K562 (cell line): ENCODE results near the gene SH3BP4. TPM values are rescaled to one million over a fixed set of nuclear protein-coding genes. Genes with fewer than 3 reads are reported as not detected.

ENCODE experiments used
- ATAC-seq: fragments of 200-7000 bp; cut with Tn5 transposase; 3 replicates; pipeline ENCODE4 v1.9.1; 2020; ENCODE audit warnings: moderate library complexity
- BruUV-seq: library from RNA; stranded (reverse); fragments of 400-500 nt; replicated peaks from 2 replicates; lab custom pipeline; 2021; lab: Mats Ljungman, UMichigan
- CTCF ChIA-PET: fragments of 300-600 bp; formaldehyde crosslinking; extraction: SDS; loops from one replicate; lab custom pipeline; 2021; ENCODE audit warnings: low intra/inter-chr PET ratio; lab: Yijun Ruan, JAX
- POLR2A ChIA-PET: fragments of 300-600, 350-650 bp; sonication (Branson Sonifier 250); formaldehyde crosslinking; extraction: SDS; loops from one replicate; lab custom pipeline; 2021; ENCODE audit warnings: antibody characterized with exemption, inconsistent platforms; lab: Yijun Ruan, JAX
- DNase-seq, 4 experiments: peaks; one replicate each; pipeline versions ENCODE4 v3.0.0 to v3.0.0-alpha.2; 2011 to 2018; ENCODE audit warnings: low spot score in 3 of 4, mixed read lengths in 3 of 4; ENCODE audit errors: extremely low read depth in 1 of 4
- FAIRE-seq: peaks from 2 replicates; lab custom pipeline; 2011; peaks lifted over from hg19 to GRCh38; lab: Jason Lieb, UNC
- H2AFZ ChIP-seq: 2 replicates; pipeline ENCODE4 v1.6.0; 2011; ENCODE audit warnings: low read depth, low read length, control low read depth, inconsistent platforms
- H3K27ac ChIP-seq: fragments of 200-600 bp; 3 replicates; pipeline ENCODE4 v1.8.0; 2011; ENCODE audit warnings: low read depth, mild to moderate bottlenecking, control low read depth, inconsistent platforms, low read length, moderate library complexity, mixed read lengths; ENCODE audit errors: extremely low read depth
- H3K27me3 ChIP-seq, 2 experiments: fragments of 300-600 bp in 1 of 2; 2 replicates in 1 of 2; 3 replicates in 1 of 2; pipeline versions ENCODE4 v1.6.0 to v1.8.0; 2011; ENCODE audit warnings: inconsistent platforms in 2 of 2, low read length in 2 of 2, mild to moderate bottlenecking in 1 of 2, mixed read lengths in 1 of 2, moderate library complexity in 1 of 2; ENCODE audit not compliant: control insufficient read depth in 2 of 2, insufficient read depth in 2 of 2
- H3K36me3 ChIP-seq: fragments of 300-600 bp; 3 replicates; pipeline ENCODE4 v1.8.0; 2011; ENCODE audit warnings: mild to moderate bottlenecking, low read length, inconsistent platforms; ENCODE audit not compliant: control insufficient read depth, insufficient read depth
- H3K4me1 ChIP-seq, 2 experiments: fragments of 200-600 bp in 1 of 2; replicated peaks in 1 of 2; 2 replicates in 1 of 2; 3 replicates in 1 of 2; pipeline versions ENCODE4 v1.5.1 to v1.8.0; 2011; ENCODE audit warnings: inconsistent platforms in 2 of 2, low read length in 2 of 2, mild to moderate bottlenecking in 1 of 2, mixed read lengths in 1 of 2, moderate library complexity in 1 of 2; ENCODE audit not compliant: control insufficient read depth in 2 of 2, insufficient read depth in 2 of 2
- H3K4me2 ChIP-seq: 2 replicates; pipeline ENCODE4 v1.6.1; 2011; ENCODE audit warnings: low read length, control low read depth, inconsistent platforms, mixed read lengths; ENCODE audit not compliant: insufficient read depth
- H3K4me3 ChIP-seq: fragments of 200-600 bp; sonication (generic), shearing (Covaris generic); 2 replicates; pipeline ENCODE4 v1.5.1; 2016; ENCODE audit warnings: control low read depth, inconsistent platforms
- H3K79me2 ChIP-seq: fragments of 200-600 bp; 3 replicates; pipeline ENCODE4 v1.8.0; 2011; ENCODE audit warnings: low read length, inconsistent platforms; ENCODE audit not compliant: control insufficient read depth, insufficient read depth
- H3K9ac ChIP-seq, 2 experiments: 2 replicates each; pipeline versions ENCODE4 v1.6.0 to v1.6.1; 2011; ENCODE audit warnings: low read depth in 2 of 2, low read length in 2 of 2, control low read depth in 1 of 2, inconsistent platforms in 1 of 2, mild to moderate bottlenecking in 1 of 2, mixed read lengths in 1 of 2; ENCODE audit not compliant: insufficient read depth in 1 of 2
- H3K9me1 ChIP-seq: one replicate; pipeline ENCODE4 v1.6.0; 2011; ENCODE audit warnings: inconsistent platforms, mild to moderate bottlenecking, low read length, moderate library complexity; ENCODE audit not compliant: control insufficient read depth, insufficient read depth
- H3K9me3 ChIP-seq: replicated peaks from 2 replicates; pipeline ENCODE4 v1.5.1; 2011; ENCODE audit warnings: low read depth, low read length, inconsistent platforms; ENCODE audit not compliant: control insufficient read depth, insufficient read depth
- H4K20me1 ChIP-seq: replicated peaks from 2 replicates; pipeline ENCODE4 v1.6.1; 2011; ENCODE audit warnings: low read length, inconsistent platforms, mixed read lengths; ENCODE audit not compliant: control insufficient read depth, insufficient read depth
- CREB1 ChIP-seq, 2 experiments: sonication (generic) in 1 of 2; formaldehyde crosslinking in 1 of 2; IDR thresholded peaks; 2 replicates each; pipeline versions ENCODE4 v1.6.1 to v1.8.0; 2012 to 2022; ENCODE audit warnings: inconsistent platforms in 1 of 2, mild to moderate bottlenecking in 1 of 2, missing genetic modification reagents in 1 of 2, moderate library complexity in 1 of 2
- RFX5 ChIP-seq: IDR thresholded peaks from 2 replicates; pipeline ENCODE4 v1.6.1; 2011; ENCODE audit warnings: low read depth, mild to moderate bottlenecking, improper control_type of control experiment, low read length
- ZC3H4 ChIP-seq: sonication (generic); formaldehyde crosslinking; IDR thresholded peaks from 2 replicates; pipeline ENCODE4 v1.9.0; 2021; ENCODE audit warnings: missing genetic modification reagents, borderline replicate concordance
- ZNF140 ChIP-seq: fragments of 250-450 bp; sonication (Bioruptor Pico); IDR thresholded peaks from 2 replicates; pipeline ENCODE4 v1.8.0; 2021; ENCODE audit warnings: moderate library complexity, mild to moderate bottlenecking, inconsistent platforms
- WGBS: fragments of 100-300 bp; shearing (Covaris generic); methylation state at CpG from one replicate; pipeline ENCODE4 v1.1.6; 2016; ENCODE audit warnings: low coverage, mixed read lengths; ENCODE audit not compliant: insufficient coverage; ENCODE audit errors: missing lambda C conversion rate; 5-methylcytosine and 5-hydroxymethylcytosine counted together
- in situ Hi-C: fragments of 300-500 bp; cut with MboI; formaldehyde crosslinking; loops from 4 replicates; pipeline ENCODE4 v1.15.0; 2018; ENCODE audit warnings: inconsistent platforms, mixed read lengths
- intact Hi-C: fragments of 100-400 bp; cut with micrococcal nuclease; formaldehyde crosslinking; loops from 2 replicates; pipeline ENCODE4 v1.14.2; 2022
- polyA plus RNA-seq, 8 experiments: library from polyadenylated mRNA; depleted of rRNA in 4 of 8; stranded (reverse) in 5 of 8; unstranded in 3 of 8; fragments of >200 nt; fragmentation: Nextera tagmentation in 2 of 8; fragmentation: Illumina TruSeq in 1 of 8; extraction: Ambion mirVana in 2 of 8; extraction: Trizol in 1 of 8; gene quantifications; 2 replicates each; pipeline versions ENCODE4 v1.2.1 to v1.2.3, GENCODE V29; 2011 to 2014; ENCODE audit warnings: inconsistent platforms in 1 of 8, missing spikeins in 1 of 8
- total RNA-seq, 7 experiments: library from RNA; depleted of rRNA in 6 of 7; stranded (reverse); fragments of >200 nt in 6 of 7; fragmentation: Illumina TruSeq in 2 of 7; extraction: Trizol in 2 of 7; gene quantifications; 2 replicates each; pipeline versions ENCODE4 v1.2.1 to v1.2.3, GENCODE V29; 2011 to 2021; ENCODE audit warnings: low replicate concordance in 1 of 7
- TF ChIP-seq, protein P1 (sequence below), 2 experiments: fragments of 450-650 bp in 1 of 2; sonication (generic) in 1 of 2; formaldehyde crosslinking in 1 of 2; IDR thresholded peaks in 1 of 2; conservative IDR thresholded peaks in 1 of 2; 2 replicates each; pipeline versions ENCODE4 v1.6.1 to v1.8.1; 2016 to 2023; ENCODE audit warnings: mild to moderate bottlenecking in 2 of 2, moderate library complexity in 2 of 2, inconsistent platforms in 1 of 2, missing genetic modification reagents in 1 of 2

The SH3BP4 gene
- total and polyA plus RNA-seq, 9 of the 15 experiments (the other 6 are each of a cell fraction or from before 2014, with no cell fraction given): 0.03 to 0.28 (median 0.27) TPM; not detected in 6

DNA sequence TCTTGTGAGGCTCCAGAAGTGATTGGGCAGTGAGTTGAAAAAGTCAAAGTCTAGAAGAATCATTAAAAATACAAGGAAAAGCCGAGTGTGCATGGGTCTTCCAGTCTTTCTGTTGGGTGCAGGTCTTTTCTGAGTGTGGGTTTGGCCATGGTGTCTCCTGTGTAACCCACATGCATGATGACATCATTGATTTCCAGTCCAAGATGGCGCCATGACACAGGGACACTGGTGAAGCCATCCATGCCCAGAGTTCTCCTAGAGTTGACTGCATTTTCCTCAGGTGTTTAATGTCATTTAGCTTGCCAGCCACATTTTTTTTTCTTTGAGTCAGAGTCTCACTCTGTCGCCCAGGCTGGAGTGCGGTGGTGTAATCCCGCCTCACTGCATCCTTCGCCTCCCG, 35.9 kb downstream of the SH3BP4 start:
- no peaks in the 10 kb centered on the region for H3K9me3 ChIP-seq
- DNase-seq (no peak), FAIRE-seq (no peak), ATAC-seq (no peak)
- in situ Hi-C loops (no loop called here), intact Hi-C loops (no loop called here)
- CTCF ChIA-PET: no interaction called here
- no peak overlapping the region for H2AFZ ChIP-seq
- H3K9me1 ChIP-seq: no peaks in the 10 kb centered on the region
- POLR2A ChIA-PET: no interaction called here
- no peaks in the 10 kb centered on the region for H4K20me1 ChIP-seq
- H3K36me3 ChIP-seq: no peaks in the 10 kb centered on the region
- H3K9ac ChIP-seq: no peak overlapping the region
- 0% methylated on average over 5 of the region's 7 CpGs for WGBS
- no peak overlapping the region for H3K4me2 ChIP-seq
- H3K27me3 ChIP-seq: peaks cover 0 to 16% of the 10 kb centered on the region in 2 experiments; a peak in 2 of 5 replicates
- no peak overlapping the region for H3K4me3 ChIP-seq
- TF ChIP-seq, protein P1, sequence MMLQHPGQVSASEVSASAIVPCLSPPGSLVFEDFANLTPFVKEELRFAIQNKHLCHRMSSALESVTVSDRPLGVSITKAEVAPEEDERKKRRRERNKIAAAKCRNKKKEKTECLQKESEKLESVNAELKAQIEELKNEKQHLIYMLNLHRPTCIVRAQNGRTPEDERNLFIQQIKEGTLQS (IDR thresholded peaks at IDR 0.05): peak; percentile 36; the same call in 1 of the 2 replicates
- TF ChIP-seq, protein P1 (CRISPR knock-in tag; conservative IDR thresholded peaks at IDR 0.05): no peak
- no peak for TF ChIP-seq ZNF140 (CRISPR knock-in tag)
- H3K27ac ChIP-seq: no peak overlapping the region
- no peaks in the 10 kb centered on the region for H3K4me1 ChIP-seq
- H3K79me2 ChIP-seq: no peaks in the 10 kb centered on the region
- BruUV-seq: no TSS peak

DNA sequence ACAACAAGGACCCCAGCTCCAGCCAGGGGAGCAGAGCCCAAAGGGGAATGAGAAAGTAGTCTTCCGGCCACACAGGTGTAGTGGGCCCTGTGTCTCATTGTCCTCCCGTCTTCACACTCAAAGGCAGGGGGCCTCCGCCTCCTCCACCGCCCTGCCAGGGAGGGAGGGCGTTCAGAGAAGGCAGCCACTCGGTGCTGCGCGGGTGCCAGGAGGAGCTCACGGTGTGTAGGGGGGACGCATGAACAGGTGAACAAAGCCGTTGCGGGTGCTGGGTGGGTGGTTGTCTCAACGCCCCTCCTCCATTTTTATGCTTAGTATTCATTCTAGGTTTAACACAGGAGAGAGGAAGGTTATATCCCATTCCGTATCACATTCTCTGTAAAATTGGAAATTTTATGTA, 36.7 kb downstream of the SH3BP4 start:
- no peak overlapping the region for H3K27ac ChIP-seq
- H3K4me2 ChIP-seq: no peak overlapping the region
- 3% methylated on average over 9 of the region's 14 CpGs for WGBS
- no peak overlapping the region for H2AFZ ChIP-seq
- H3K9ac ChIP-seq: no peak overlapping the region
- ChIA-PET POLR2A (no interaction called here), CTCF (no interaction called here)
- no peaks in the 10 kb centered on the region for H3K79me2 ChIP-seq
- no peaks in the 10 kb centered on the region for H3K9me1 ChIP-seq
- H3K4me3 ChIP-seq: no peak overlapping the region
- intact Hi-C loops (no loop called here), in situ Hi-C loops (no loop called here)
- no peak for ATAC-seq
- no peaks in the 10 kb centered on the region for H3K4me1 ChIP-seq
- BruUV-seq: no TSS peak
- DNase-seq: no peak
- H3K36me3 ChIP-seq: no peaks in the 10 kb centered on the region
- no peak for FAIRE-seq
- H3K9me3 ChIP-seq: no peaks in the 10 kb centered on the region
- H3K27me3 ChIP-seq: peaks cover 0 to 24% of the 10 kb centered on the region in 2 experiments; a peak in 3 of 5 replicates
- H4K20me1 ChIP-seq: no peaks in the 10 kb centered on the region
- no peak for TF ChIP-seq ZC3H4 (CRISPR knock-in tag)
- no peak for TF ChIP-seq RFX5
- no peak for TF ChIP-seq CREB1 (IDR thresholded peaks at IDR 0.05)
- TF ChIP-seq CREB1 (CRISPR knock-in tag; IDR thresholded peaks at IDR 0.05): no peak
